Uterus (tissue), 2 donors: Measurements from ENCODE around the gene COL15A1.
"Not testable (repeated sequence)": the region's sequence is repeated elsewhere in the genome, so short reads cannot be mapped to it uniquely, and the experiment has no call there.

ENCODE experiments used
- CTCF ChIP-seq, 4 experiments: fragments of 200-600 bp in 2 of 4; fragments of 450-650 bp in 2 of 4; sonication (generic) in 2 of 4; IDR thresholded peaks; one replicate each; pipeline ENCODE4 v1.5.1; 2016 to 2019; ENCODE audit warnings: antibody characterized with exemption in 4 of 4, mild to moderate bottlenecking in 2 of 4, moderate library complexity in 1 of 4
- POLR2A ChIP-seq, 2 donors: fragments of 450-650 bp; IDR thresholded peaks; one replicate each; pipeline ENCODE4 v1.6.1; 2016; ENCODE audit warnings: antibody characterized with exemption in 2 of 2, mild to moderate bottlenecking in 1 of 2, moderate library complexity in 1 of 2

- TF ChIP-seq CTCF, POLR2A (IDR thresholded peaks at IDR 0.05): not testable (repeated sequence)
These were observed 32.0 kb upstream of the COL15A1 start for GRCh38 chr9:98911738-98912137.
